Hepatocyte (in vitro differentiated cells): ENCODE data around the gene PGAP2. TPM values are rescaled to one million over a fixed set of nuclear protein-coding genes. Genes with fewer than 3 reads are reported as not detected.

Experiments
- DNase-seq: peaks from one replicate; pipeline ENCODE4 v3.0.0-alpha.2; 2016; ENCODE audit warnings: low spot score
- H2AFZ ChIP-seq: fragments of 200-600 bp; sonication (generic); 2 replicates; pipeline ENCODE4 v1.6.0; 2016; ENCODE audit warnings: antibody characterized with exemption, mild to moderate bottlenecking
- H3K27ac ChIP-seq: fragments of 200-600 bp; sonication (generic); 2 replicates; pipeline ENCODE4 v1.5.1; 2016; ENCODE audit warnings: mild to moderate bottlenecking
- H3K27me3 ChIP-seq: fragments of 200-600 bp; sonication (generic); 2 replicates; pipeline ENCODE4 v1.6.1; 2016
- H3K36me3 ChIP-seq: fragments of 200-600 bp; sonication (generic); replicated peaks from 2 replicates; pipeline ENCODE4 v1.5.1; 2016; ENCODE audit warnings: low read depth; ENCODE audit not compliant: insufficient read depth
- H3K4me1 ChIP-seq: fragments of 200-600 bp; sonication (generic); 2 replicates; pipeline ENCODE4 v1.5.1; 2016; ENCODE audit warnings: mild to moderate bottlenecking, moderate library complexity; ENCODE audit not compliant: insufficient read depth
- H3K4me2 ChIP-seq: fragments of 200-600 bp; sonication (generic); 2 replicates; pipeline ENCODE4 v1.6.0; 2016
- H3K4me3 ChIP-seq: fragments of 200-600 bp; sonication (generic); 2 replicates; pipeline ENCODE4 v1.5.1; 2016; ENCODE audit warnings: mild to moderate bottlenecking
- H3K79me2 ChIP-seq: fragments of 200-600 bp; sonication (generic); 2 replicates; pipeline ENCODE4 v1.6.0; 2017; ENCODE audit warnings: mild to moderate bottlenecking
- H3K9me2 ChIP-seq: fragments of 200-600 bp; sonication (generic); replicated peaks from 2 replicates; pipeline ENCODE4 v1.6.0; 2017; ENCODE audit warnings: mild to moderate bottlenecking; ENCODE audit not compliant: insufficient read depth
- H3K9me3 ChIP-seq: fragments of 200-600 bp; sonication (generic); 2 replicates; pipeline ENCODE4 v1.5.1; 2016; ENCODE audit warnings: low read depth, mild to moderate bottlenecking
- H4K20me1 ChIP-seq: fragments of 200-600 bp; sonication (generic); 2 replicates; pipeline ENCODE4 v1.6.0; 2016; ENCODE audit warnings: mild to moderate bottlenecking; ENCODE audit not compliant: insufficient read depth, poor library complexity, severe bottlenecking
- CTCF ChIP-seq: fragments of 200-600 bp; sonication (generic); IDR thresholded peaks from 2 replicates; pipeline ENCODE4 v1.5.1; 2016; ENCODE audit warnings: antibody characterized with exemption, mild to moderate bottlenecking; ENCODE audit not compliant: poor library complexity
- EZH2 ChIP-seq: fragments of 200-600 bp; sonication (generic); IDR thresholded peaks from 2 replicates; pipeline ENCODE4 v1.6.1; 2016; ENCODE audit warnings: antibody characterized with exemption, mild to moderate bottlenecking, borderline replicate concordance
- EZH2phosphoT487 ChIP-seq: fragments of 200-600 bp; sonication (generic); IDR thresholded peaks from one replicate; pipeline ENCODE4 v1.6.1; 2018; ENCODE audit warnings: antibody characterized with exemption, mild to moderate bottlenecking, low read depth, moderate library complexity; ENCODE audit not compliant: unreplicated experiment, severe bottlenecking
- whole genome bisulfite sequencing: methylation state at CpG from one replicate; pipeline ENCODE4 v1.1.6; 2016; ENCODE audit warnings: low lambda C conversion rate; ENCODE audit errors: missing lambda C conversion rate; 5-methylcytosine and 5-hydroxymethylcytosine counted together
- polyA plus RNA-seq: library from polyadenylated mRNA; unstranded; fragments of >200 nt; fragmentation: Nextera tagmentation; extraction: Ambion mirVana; gene quantifications from 2 replicates; pipeline ENCODE4 v1.2.1, GENCODE V29; 2016
- total RNA-seq: library from RNA; depleted of rRNA; stranded (reverse); fragments of >200 nt; gene quantifications from 2 replicates; pipeline ENCODE4 v1.2.3, GENCODE V29; 2014

PGAP2 gene
- total and polyA plus RNA-seq, 2 experiments from 2014 or later: 20.3 to 37.6 TPM

DNA sequence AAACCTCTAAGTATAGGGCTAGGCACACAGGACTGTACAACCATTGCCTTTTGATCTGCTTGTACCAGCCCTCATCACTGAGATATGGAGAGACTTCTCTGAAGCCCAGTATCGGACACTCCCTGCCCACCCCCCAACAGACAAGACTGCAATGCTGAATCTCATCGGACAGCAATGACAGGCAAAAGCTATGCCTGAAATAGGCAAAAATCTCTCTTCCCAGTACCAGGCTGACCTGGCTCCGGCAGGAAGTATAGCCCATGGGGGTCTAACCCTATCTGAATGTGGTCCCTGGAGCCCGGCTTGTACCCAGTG lies 25.9 kb downstream of the PGAP2 start:
- Histone ChIP-seq H3K4me1 (peaks cover 14% of the 10 kb centered on the region), H3K27me3 (no peaks in the 10 kb centered on the region), H3K4me2 (peak overlapping the region; percentile 42), H3K27ac (peak overlapping the region; percentile 24), H3K4me3 (no peak overlapping the region), H3K36me3 (no peaks in the 10 kb centered on the region), H2AFZ (no peak overlapping the region), H3K79me2 (peaks cover 94% of the 10 kb centered on the region), H3K9me2 (no peaks in the 10 kb centered on the region), H3K9me3 (no peaks in the 10 kb centered on the region), H4K20me1 (peaks cover 18% of the 10 kb centered on the region)
- DNase-seq: no peak
- TF ChIP-seq EZH2phosphoT487: no peak
- TF ChIP-seq CTCF: no peak
- no peak for TF ChIP-seq EZH2
- WGBS: 84% methylated on average over 4 of the region's 4 CpGs

GRCh38 chr11:3834664-3835461 lies 26.5 kb downstream of the PGAP2 start:
- Histone ChIP-seq H3K9me3 (no peaks in the 10 kb centered on the region), H3K36me3 (no peaks in the 10 kb centered on the region), H3K4me2 (peak overlapping the region; percentile 42), H3K4me3 (no peak overlapping the region), H2AFZ (no peak overlapping the region), H3K79me2 (peaks cover 94% of the 10 kb centered on the region), H3K27ac (peak overlapping the region; percentile 45), H3K9me2 (no peaks in the 10 kb centered on the region), H4K20me1 (peaks cover 23% of the 10 kb centered on the region), H3K4me1 (peaks cover 18% of the 10 kb centered on the region), H3K27me3 (no peaks in the 10 kb centered on the region)
- WGBS: 84% methylated on average over 7 of the region's 7 CpGs
- peak; percentile 19 for DNase-seq
- TF ChIP-seq EZH2phosphoT487 (no peak), EZH2 (no peak), CTCF (no peak)

- H3K4me1 ChIP-seq: peaks cover 21% of the 10 kb centered on the region
- H2AFZ ChIP-seq: no peak overlapping the region
- peaks cover 93% of the 10 kb centered on the region for H3K79me2 ChIP-seq
- no peaks in the 10 kb centered on the region for H3K36me3 ChIP-seq
- H3K4me2 ChIP-seq: no peak overlapping the region
- H3K27ac ChIP-seq: peak overlapping the region; percentile 45
- peaks cover 26% of the 10 kb centered on the region for H4K20me1 ChIP-seq
- no peak for DNase-seq
- TF ChIP-seq EZH2 (no peak), CTCF (no peak), EZH2phosphoT487 (no peak)
- H3K9me3 ChIP-seq: no peaks in the 10 kb centered on the region
- no peaks in the 10 kb centered on the region for H3K9me2 ChIP-seq
- no peak overlapping the region for H3K4me3 ChIP-seq
- no peaks in the 10 kb centered on the region for H3K27me3 ChIP-seq
- WGBS: 94% methylated on average over 4 of the region's 4 CpGs
Observed at GRCh38 chr11:3835751-3836150, 27.4 kb downstream of the PGAP2 start.
